Measurements from ENCODE around the gene DONSON.

Gene DONSON

DNA sequence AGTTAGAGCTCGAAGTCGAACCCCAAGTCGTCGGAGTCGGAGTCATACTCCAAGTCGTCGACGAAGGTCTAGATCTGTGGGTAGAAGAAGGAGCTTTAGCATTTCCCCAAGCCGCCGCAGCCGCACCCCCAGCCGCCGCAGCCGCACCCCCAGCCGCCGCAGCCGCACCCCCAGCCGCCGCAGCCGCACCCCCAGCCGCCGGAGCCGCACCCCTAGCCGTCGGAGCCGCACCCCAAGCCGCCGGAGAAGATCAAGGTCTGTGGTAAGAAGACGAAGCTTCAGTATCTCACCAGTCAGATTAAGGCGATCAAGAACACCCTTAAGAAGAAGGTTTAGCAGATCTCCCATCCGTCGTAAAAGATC lies 33.5 kb downstream of the DONSON start:
- TF ChIP-seq TAF1 (IDR thresholded peaks at IDR 0.05; ENCODE audit: borderline replicate concordance, insufficient read depth, low read length), result no peak
- TF ChIP-seq, protein P1, sequence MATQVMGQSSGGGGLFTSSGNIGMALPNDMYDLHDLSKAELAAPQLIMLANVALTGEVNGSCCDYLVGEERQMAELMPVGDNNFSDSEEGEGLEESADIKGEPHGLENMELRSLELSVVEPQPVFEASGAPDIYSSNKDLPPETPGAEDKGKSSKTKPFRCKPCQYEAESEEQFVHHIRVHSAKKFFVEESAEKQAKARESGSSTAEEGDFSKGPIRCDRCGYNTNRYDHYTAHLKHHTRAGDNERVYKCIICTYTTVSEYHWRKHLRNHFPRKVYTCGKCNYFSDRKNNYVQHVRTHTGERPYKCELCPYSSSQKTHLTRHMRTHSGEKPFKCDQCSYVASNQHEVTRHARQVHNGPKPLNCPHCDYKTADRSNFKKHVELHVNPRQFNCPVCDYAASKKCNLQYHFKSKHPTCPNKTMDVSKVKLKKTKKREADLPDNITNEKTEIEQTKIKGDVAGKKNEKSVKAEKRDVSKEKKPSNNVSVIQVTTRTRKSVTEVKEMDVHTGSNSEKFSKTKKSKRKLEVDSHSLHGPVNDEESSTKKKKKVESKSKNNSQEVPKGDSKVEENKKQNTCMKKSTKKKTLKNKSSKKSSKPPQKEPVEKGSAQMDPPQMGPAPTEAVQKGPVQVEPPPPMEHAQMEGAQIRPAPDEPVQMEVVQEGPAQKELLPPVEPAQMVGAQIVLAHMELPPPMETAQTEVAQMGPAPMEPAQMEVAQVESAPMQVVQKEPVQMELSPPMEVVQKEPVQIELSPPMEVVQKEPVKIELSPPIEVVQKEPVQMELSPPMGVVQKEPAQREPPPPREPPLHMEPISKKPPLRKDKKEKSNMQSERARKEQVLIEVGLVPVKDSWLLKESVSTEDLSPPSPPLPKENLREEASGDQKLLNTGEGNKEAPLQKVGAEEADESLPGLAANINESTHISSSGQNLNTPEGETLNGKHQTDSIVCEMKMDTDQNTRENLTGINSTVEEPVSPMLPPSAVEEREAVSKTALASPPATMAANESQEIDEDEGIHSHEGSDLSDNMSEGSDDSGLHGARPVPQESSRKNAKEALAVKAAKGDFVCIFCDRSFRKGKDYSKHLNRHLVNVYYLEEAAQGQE (IDR thresholded peaks at IDR 0.05; ENCODE audit: insufficient read depth in 1 of 2, low read depth in 2 of 2, low read length in 2 of 2), result no peak
- no peak for TF ChIP-seq FOXP2 (optimal IDR thresholded peaks at IDR 0.05; ENCODE audit: borderline replicate concordance, extremely low read depth, extremely low read length, insufficient read depth)
- no peak for TF ChIP-seq POLR2AphosphoS5 (IDR thresholded peaks at IDR 0.05; ENCODE audit: low read depth, low read length)
- no peak for TF ChIP-seq SIN3A (IDR thresholded peaks at IDR 0.05; ENCODE audit: borderline replicate concordance, insufficient read depth, low read length)

DNA sequence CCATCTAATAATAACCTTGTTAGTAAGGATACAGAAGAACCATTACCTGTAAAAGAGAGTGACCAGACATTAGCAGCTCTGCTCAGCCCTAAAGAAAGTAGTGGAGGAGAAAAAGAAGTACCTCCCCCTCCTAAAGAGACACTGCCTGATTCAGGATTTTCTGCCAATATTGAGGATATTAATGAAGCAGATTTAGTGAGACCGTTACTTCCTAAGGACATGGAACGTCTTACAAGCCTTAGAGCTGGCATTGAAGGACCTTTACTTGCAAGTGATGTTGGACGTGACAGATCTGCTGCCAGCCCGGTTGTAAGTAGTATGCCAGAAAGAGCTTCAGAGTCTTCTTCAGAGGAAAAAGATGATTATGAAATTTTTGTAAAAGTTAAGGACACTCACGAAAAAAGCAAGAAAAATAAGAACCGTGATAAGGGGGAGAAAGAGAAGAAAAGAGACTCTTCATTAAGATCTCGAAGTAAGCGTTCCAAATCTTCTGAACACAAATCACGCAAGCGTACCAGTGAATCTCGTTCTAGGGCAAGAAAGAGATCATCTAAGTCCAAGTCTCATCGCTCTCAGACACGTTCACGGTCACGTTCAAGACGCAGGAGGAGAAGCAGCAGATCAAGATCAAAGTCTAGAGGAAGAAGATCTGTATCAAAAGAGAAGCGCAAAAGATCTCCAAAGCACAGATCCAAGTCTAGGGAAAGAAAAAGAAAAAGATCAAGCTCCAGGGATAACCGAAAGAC lies 34.1 kb downstream of the DONSON start:
- TF ChIP-seq POLR2AphosphoS5 (IDR thresholded peaks at IDR 0.05; ENCODE audit: low read depth, low read length) (no peak), TAF1 (IDR thresholded peaks at IDR 0.05; ENCODE audit: borderline replicate concordance, insufficient read depth, low read length) (no peak), FOXP2 (optimal IDR thresholded peaks at IDR 0.05; ENCODE audit: borderline replicate concordance, extremely low read depth, extremely low read length, insufficient read depth) (no peak), SIN3A (IDR thresholded peaks at IDR 0.05; ENCODE audit: borderline replicate concordance, insufficient read depth, low read length) (no peak)
- TF ChIP-seq, protein P1 (IDR thresholded peaks at IDR 0.05; ENCODE audit: insufficient read depth in 1 of 2, low read depth in 2 of 2, low read length in 2 of 2), result no peak

DNA sequence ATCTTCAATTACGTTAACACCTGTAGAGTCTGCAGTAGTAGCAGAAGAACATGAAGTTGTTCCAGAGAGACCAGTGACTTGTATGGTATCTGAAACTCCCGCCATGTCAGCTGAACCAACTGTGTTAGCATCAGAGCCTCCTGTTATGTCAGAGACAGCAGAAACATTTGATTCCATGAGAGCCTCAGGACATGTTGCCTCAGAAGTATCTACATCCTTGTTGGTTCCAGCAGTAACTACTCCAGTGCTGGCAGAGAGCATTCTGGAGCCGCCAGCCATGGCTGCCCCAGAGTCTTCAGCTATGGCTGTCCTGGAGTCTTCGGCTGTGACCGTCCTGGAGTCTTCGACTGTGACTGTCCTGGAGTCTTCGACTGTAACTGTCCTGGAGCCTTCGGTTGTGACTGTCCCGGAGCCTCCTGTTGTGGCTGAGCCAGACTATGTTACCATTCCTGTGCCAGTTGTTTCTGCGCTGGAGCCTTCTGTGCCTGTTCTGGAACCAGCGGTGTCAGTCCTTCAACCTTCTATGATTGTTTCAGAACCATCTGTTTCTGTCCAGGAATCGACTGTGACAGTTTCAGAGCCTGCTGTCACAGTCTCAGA lies 35.4 kb downstream of the DONSON start:
- TF ChIP-seq, protein P1 (IDR thresholded peaks at IDR 0.05; ENCODE audit: insufficient read depth in 1 of 2, low read depth in 2 of 2, low read length in 2 of 2), result no peak
- TF ChIP-seq FOXP2 (optimal IDR thresholded peaks at IDR 0.05; ENCODE audit: borderline replicate concordance, extremely low read depth, extremely low read length, insufficient read depth) (no peak), SIN3A (IDR thresholded peaks at IDR 0.05; ENCODE audit: borderline replicate concordance, insufficient read depth, low read length) (no peak), TAF1 (IDR thresholded peaks at IDR 0.05; ENCODE audit: borderline replicate concordance, insufficient read depth, low read length) (no peak), POLR2AphosphoS5 (IDR thresholded peaks at IDR 0.05; ENCODE audit: low read depth, low read length) (no peak)

DNA sequence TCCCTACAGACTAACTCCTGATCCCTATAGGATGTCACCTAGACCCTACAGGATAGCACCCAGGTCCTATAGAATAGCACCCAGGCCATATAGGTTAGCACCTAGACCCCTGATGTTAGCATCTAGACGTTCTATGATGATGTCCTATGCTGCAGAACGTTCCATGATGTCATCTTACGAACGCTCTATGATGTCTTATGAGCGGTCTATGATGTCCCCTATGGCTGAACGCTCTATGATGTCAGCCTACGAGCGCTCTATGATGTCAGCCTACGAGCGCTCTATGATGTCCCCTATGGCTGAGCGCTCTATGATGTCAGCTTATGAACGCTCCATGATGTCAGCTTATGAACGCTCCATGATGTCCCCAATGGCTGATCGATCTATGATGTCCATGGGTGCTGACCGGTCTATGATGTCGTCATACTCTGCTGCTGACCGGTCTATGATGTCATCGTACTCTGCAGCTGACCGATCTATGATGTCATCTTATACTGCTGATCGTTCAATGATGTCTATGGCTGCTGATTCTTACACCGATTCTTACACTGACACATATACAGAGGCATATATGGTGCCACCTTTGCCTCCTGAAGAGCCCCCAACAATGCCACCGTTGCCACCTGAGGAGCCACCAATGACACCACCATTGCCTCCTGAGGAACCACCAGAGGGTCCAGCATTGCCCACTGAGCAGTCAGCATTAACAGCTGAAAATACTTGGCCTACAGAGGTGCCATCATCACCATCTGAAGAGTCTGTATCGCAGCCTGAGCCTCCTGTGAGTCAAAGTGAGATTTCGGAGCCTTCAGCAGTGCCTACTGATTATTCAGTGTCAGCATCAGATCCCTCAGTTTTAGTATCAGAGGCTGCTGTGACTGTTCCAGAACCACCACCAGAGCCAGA lies 36.1 kb downstream of the DONSON start:
- TF ChIP-seq TAF1 (IDR thresholded peaks at IDR 0.05; ENCODE audit: borderline replicate concordance, insufficient read depth, low read length) (no peak), SIN3A (IDR thresholded peaks at IDR 0.05; ENCODE audit: borderline replicate concordance, insufficient read depth, low read length) (no peak), POLR2AphosphoS5 (IDR thresholded peaks at IDR 0.05; ENCODE audit: low read depth, low read length) (peak; percentile 15; the same call in 1 of the 2 replicates), FOXP2 (optimal IDR thresholded peaks at IDR 0.05; ENCODE audit: borderline replicate concordance, extremely low read depth, extremely low read length, insufficient read depth) (no peak)
- TF ChIP-seq, protein P1 (IDR thresholded peaks at IDR 0.05; ENCODE audit: insufficient read depth in 1 of 2, low read depth in 2 of 2, low read length in 2 of 2), result no peak

All from PFSK-1 (cell line).